ENCODE data around the gene NDUFV3.

GRCh38 chr21:42939582-42940413 is 46.7 kb downstream of the NDUFV3 start:
- TF ChIP-seq ZSCAN22 (CRISPR knock-in tag; IDR thresholded peaks at IDR 0.05) (no peak), HDAC2 (CRISPR knock-in tag; IDR thresholded peaks at IDR 0.05) (no peak), TFE3 (CRISPR knock-in tag; IDR thresholded peaks at IDR 0.05) (no peak), CENPX (CRISPR knock-in tag; IDR thresholded peaks at IDR 0.05) (no peak), CTCF (CRISPR knock-in tag; IDR thresholded peaks at IDR 0.05) (no peak), PHF8 (CRISPR knock-in tag; IDR thresholded peaks at IDR 0.05) (no peak)
